Measurements from ENCODE around the gene CEP76. TPM values are rescaled to one million over a fixed set of nuclear protein-coding genes. Genes with fewer than 3 reads are reported as not detected.

The CEP76 gene
- total RNA-seq, 1 experiment from 2014 or later: 22.3 TPM

DNA sequence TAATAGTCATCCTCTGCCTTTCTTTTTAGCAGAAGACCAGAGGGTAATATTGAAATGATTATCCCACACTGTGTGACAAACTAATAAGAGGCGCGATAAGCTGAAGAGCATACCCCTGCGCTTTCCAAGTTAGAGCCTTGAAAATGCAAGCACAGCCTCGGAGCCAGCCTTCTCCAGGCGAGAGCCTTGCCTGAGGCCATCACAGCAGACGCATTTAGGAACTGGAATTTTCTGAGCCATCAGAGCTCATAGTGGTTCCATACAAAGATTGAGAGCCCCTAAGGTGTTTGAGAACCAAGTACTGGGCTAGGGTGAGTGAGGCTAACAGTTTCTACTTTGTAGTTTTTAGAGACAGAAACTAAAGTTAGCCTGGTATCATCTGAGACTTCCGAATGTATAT, 20.2 kb upstream of the CEP76 start:
- no peak overlapping the region for H3K27ac ChIP-seq (ENCODE audit: low read depth, low read length, poor library complexity, severe bottlenecking)
- CTCF ChIA-PET: no interaction called here
- H3K4me1 ChIP-seq (ENCODE audit: insufficient read depth, low read length, poor library complexity, severe bottlenecking): no peaks in the 10 kb centered on the region
- H3K36me3 ChIP-seq (ENCODE audit: insufficient read depth, low read length, poor library complexity, severe bottlenecking): peaks cover 67% of the 10 kb centered on the region
- no peaks in the 10 kb centered on the region for H3K9me3 ChIP-seq (ENCODE audit: low read depth, low read length, poor library complexity, severe bottlenecking)
- TF ChIP-seq, protein P1, sequence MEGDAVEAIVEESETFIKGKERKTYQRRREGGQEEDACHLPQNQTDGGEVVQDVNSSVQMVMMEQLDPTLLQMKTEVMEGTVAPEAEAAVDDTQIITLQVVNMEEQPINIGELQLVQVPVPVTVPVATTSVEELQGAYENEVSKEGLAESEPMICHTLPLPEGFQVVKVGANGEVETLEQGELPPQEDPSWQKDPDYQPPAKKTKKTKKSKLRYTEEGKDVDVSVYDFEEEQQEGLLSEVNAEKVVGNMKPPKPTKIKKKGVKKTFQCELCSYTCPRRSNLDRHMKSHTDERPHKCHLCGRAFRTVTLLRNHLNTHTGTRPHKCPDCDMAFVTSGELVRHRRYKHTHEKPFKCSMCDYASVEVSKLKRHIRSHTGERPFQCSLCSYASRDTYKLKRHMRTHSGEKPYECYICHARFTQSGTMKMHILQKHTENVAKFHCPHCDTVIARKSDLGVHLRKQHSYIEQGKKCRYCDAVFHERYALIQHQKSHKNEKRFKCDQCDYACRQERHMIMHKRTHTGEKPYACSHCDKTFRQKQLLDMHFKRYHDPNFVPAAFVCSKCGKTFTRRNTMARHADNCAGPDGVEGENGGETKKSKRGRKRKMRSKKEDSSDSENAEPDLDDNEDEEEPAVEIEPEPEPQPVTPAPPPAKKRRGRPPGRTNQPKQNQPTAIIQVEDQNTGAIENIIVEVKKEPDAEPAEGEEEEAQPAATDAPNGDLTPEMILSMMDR (conservative IDR thresholded peaks at IDR 0.05; ENCODE audit: low read depth, low read length): no peak
- TF ChIP-seq EZH2 (IDR thresholded peaks at IDR 0.05; ENCODE audit: borderline replicate concordance, low read depth, low read length, poor library complexity, severe bottlenecking): no peak
- no peak for DNase-seq (ENCODE audit: low spot score)
- H3K4me3 ChIP-seq (ENCODE audit: low read depth, low read length, poor library complexity, severe bottlenecking): no peak overlapping the region
- no peaks in the 10 kb centered on the region for H3K27me3 ChIP-seq (replicated peaks; ENCODE audit: insufficient read depth, low read depth, low read length, poor library complexity)
- intact Hi-C loops (cut with micrococcal nuclease; ENCODE audit: unreplicated experiment): no loop called here
- no TSS peak for BruUV-seq (replicated peaks)
- POLR2A ChIA-PET (ENCODE audit: low non-redundant PET): no interaction called here

DNA sequence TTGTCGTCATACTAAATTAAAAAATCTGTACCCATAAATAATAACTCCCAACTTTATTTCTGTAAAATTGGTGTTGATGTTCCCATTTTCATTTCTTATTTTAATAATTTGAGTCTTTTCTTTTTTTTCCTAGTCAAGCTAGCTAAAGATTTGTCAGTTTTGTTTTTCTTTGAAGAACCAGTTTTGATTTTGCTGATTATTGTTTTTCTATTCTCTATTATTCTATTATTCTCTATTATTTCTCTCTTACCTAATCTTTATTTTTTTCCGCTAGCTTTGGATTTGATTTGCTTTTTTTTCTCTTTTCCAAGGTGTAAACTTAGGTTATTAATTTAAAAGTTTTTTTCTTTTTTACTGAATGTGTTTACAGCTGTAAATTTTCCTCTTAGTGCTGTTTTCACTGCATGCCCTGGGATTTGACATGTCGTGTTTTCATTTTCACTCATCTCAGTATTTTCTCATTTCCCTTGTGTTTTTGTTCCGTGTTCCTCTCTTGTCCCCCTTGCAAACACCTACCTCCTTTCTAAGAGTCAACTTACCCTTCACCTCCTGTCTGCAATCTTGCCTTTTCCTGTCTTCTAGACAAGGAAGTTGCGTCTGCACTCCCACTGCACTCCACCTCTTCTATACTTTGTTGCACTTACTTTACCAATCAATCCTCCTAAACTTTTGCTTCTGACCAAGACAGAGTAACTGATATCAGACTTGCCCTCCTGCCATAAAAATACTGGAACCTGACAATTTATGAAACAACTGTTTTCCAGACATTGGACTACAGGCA, 19.2 kb upstream of the CEP76 start:
- H3K9me3 ChIP-seq (ENCODE audit: low read depth, low read length, poor library complexity, severe bottlenecking): no peaks in the 10 kb centered on the region
- no peaks in the 10 kb centered on the region for H3K27me3 ChIP-seq (replicated peaks; ENCODE audit: insufficient read depth, low read depth, low read length, poor library complexity)
- ChIA-PET POLR2A (ENCODE audit: low non-redundant PET) (no interaction called here), CTCF (no interaction called here)
- no TSS peak for BruUV-seq (replicated peaks)
- TF ChIP-seq, protein P1 (conservative IDR thresholded peaks at IDR 0.05; ENCODE audit: low read depth, low read length): no peak
- no peak for TF ChIP-seq EZH2 (IDR thresholded peaks at IDR 0.05; ENCODE audit: borderline replicate concordance, low read depth, low read length, poor library complexity, severe bottlenecking)
- intact Hi-C loops (cut with micrococcal nuclease; ENCODE audit: unreplicated experiment): no loop called here
- no peak for DNase-seq (ENCODE audit: low spot score)
- H3K36me3 ChIP-seq (ENCODE audit: insufficient read depth, low read length, poor library complexity, severe bottlenecking): peaks cover 75% of the 10 kb centered on the region
- H3K27ac ChIP-seq (ENCODE audit: low read depth, low read length, poor library complexity, severe bottlenecking): no peak overlapping the region
- H3K4me3 ChIP-seq (ENCODE audit: low read depth, low read length, poor library complexity, severe bottlenecking): no peak overlapping the region
- no peaks in the 10 kb centered on the region for H3K4me1 ChIP-seq (ENCODE audit: insufficient read depth, low read length, poor library complexity, severe bottlenecking)

DNA sequence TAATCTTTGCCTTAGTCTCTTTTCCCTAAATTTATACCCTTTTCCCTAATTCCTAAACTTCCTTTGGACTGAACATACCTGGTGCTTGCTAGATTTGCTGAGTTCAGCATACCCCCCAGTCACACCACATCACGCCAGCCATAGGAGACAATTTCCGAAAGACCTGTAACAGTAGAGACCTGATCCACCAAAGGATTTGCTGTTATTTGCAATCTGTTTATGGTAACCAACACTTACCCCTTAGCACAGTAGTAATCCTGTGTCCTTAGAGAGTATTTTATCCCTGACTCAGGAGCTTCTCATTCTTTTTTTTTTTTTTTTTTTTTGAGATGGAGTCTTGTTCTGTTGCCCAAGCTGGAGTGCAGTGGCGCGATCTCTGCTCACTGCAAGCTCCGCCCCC, 8.9 kb upstream of the CEP76 start:
- H3K27ac ChIP-seq (ENCODE audit: low read depth, low read length, poor library complexity, severe bottlenecking): no peak overlapping the region
- no peaks in the 10 kb centered on the region for H3K4me1 ChIP-seq (ENCODE audit: insufficient read depth, low read length, poor library complexity, severe bottlenecking)
- H3K9me3 ChIP-seq (ENCODE audit: low read depth, low read length, poor library complexity, severe bottlenecking): no peaks in the 10 kb centered on the region
- BruUV-seq (replicated peaks): no TSS peak
- ChIA-PET CTCF (no interaction called here), POLR2A (ENCODE audit: low non-redundant PET) (interaction anchor here (0.6 to 0.7 kb wide), 2 partner anchors 9 to 302 kb away, joined by 3 to 7 read pairs; partner anchors contain the start of gene CEP76)
- peaks cover 50% of the 10 kb centered on the region for H3K36me3 ChIP-seq (ENCODE audit: insufficient read depth, low read length, poor library complexity, severe bottlenecking)
- H3K4me3 ChIP-seq (ENCODE audit: low read depth, low read length, poor library complexity, severe bottlenecking): no peak overlapping the region
- H3K27me3 ChIP-seq (replicated peaks; ENCODE audit: insufficient read depth, low read depth, low read length, poor library complexity): no peaks in the 10 kb centered on the region
- TF ChIP-seq, protein P1 (conservative IDR thresholded peaks at IDR 0.05; ENCODE audit: low read depth, low read length): no peak
- no peak for TF ChIP-seq EZH2 (IDR thresholded peaks at IDR 0.05; ENCODE audit: borderline replicate concordance, low read depth, low read length, poor library complexity, severe bottlenecking)
- no peak for DNase-seq (ENCODE audit: low spot score)
- intact Hi-C loops (cut with micrococcal nuclease; ENCODE audit: unreplicated experiment): no loop called here
